GM12878 (cell line): Measurements from ENCODE around the gene PPIC. TPM values are rescaled to one million over a fixed set of nuclear protein-coding genes. Genes with fewer than 3 reads are reported as not detected.

Experiments
- SPI1 ChIP-seq: IDR thresholded peaks from 2 replicates; pipeline ENCODE4 v1.6.1; 2011; ENCODE audit warnings: low read depth, mild to moderate bottlenecking, low read length, moderate library complexity, borderline replicate concordance; ENCODE audit not compliant: insufficient read depth
- polyA plus RNA-seq, 11 experiments: library from polyadenylated mRNA; depleted of rRNA in 4 of 11; unstranded in 6 of 11; stranded (reverse) in 5 of 11; fragments of >200 nt; fragmentation: Nextera tagmentation in 4 of 11; fragmentation: Illumina TruSeq in 1 of 11; extraction: Ambion mirVana in 4 of 11; extraction: Trizol in 1 of 11; gene quantifications; 1 replicate in 1 of 11; 2 replicates in 10 of 11; pipeline versions ENCODE4 v1.2.1 to v1.2.3, GENCODE V29; 2011 to 2016; ENCODE audit warnings: inconsistent platforms in 2 of 11, missing spikeins in 2 of 11, low read depth in 1 of 11
- total RNA-seq, 4 experiments: library from RNA; depleted of rRNA in 3 of 4; stranded (reverse); fragments of >200 nt in 3 of 4; fragmentation: Illumina TruSeq in 1 of 4; extraction: Trizol in 1 of 4; gene quantifications; 2 replicates each; pipeline versions ENCODE4 v1.2.1 to v1.2.3, GENCODE V29; 2013 to 2021
- TF ChIP-seq, protein P1 (sequence below): IDR thresholded peaks from 2 replicates; pipeline ENCODE4 v1.6.1; 2012; ENCODE audit warnings: mild to moderate bottlenecking, low read depth, low read length
- TF ChIP-seq, protein P2 (sequence below): fragments of 450-650 bp; IDR thresholded peaks from 2 replicates; pipeline ENCODE4 v1.6.1; 2017; ENCODE audit warnings: mild to moderate bottlenecking, moderate library complexity
- TF ChIP-seq, protein P3 (sequence below): fragments of 450-650 bp; IDR thresholded peaks from 2 replicates; pipeline ENCODE4 v1.6.1; 2016; ENCODE audit warnings: mild to moderate bottlenecking

The PPIC gene
- total and polyA plus RNA-seq, 10 of the 15 experiments (the other 5 are each of a cell fraction or from before 2014, with no cell fraction given): 0.12 to 0.21 TPM; not detected in 8

DNA sequence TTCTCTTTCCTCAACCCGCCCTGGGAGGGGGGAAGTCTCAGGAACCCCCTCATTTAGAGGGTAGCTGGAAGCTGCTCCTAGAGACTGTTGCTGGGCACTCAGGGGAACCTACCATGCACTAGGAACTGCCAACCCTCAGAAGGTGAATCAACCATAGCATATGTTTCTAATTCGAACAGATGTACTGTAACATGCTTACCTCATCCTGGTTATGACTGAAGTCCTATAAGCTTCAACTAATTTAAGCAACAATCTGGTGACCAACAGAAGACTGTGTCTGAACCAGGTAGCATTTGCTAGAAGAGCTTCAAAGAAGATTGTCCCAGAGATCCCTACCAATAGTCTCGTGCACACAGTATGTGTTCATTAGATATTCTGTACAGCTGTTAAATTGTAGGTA, 46.8 kb upstream of the PPIC start (continued):
- TF ChIP-seq, protein P1, sequence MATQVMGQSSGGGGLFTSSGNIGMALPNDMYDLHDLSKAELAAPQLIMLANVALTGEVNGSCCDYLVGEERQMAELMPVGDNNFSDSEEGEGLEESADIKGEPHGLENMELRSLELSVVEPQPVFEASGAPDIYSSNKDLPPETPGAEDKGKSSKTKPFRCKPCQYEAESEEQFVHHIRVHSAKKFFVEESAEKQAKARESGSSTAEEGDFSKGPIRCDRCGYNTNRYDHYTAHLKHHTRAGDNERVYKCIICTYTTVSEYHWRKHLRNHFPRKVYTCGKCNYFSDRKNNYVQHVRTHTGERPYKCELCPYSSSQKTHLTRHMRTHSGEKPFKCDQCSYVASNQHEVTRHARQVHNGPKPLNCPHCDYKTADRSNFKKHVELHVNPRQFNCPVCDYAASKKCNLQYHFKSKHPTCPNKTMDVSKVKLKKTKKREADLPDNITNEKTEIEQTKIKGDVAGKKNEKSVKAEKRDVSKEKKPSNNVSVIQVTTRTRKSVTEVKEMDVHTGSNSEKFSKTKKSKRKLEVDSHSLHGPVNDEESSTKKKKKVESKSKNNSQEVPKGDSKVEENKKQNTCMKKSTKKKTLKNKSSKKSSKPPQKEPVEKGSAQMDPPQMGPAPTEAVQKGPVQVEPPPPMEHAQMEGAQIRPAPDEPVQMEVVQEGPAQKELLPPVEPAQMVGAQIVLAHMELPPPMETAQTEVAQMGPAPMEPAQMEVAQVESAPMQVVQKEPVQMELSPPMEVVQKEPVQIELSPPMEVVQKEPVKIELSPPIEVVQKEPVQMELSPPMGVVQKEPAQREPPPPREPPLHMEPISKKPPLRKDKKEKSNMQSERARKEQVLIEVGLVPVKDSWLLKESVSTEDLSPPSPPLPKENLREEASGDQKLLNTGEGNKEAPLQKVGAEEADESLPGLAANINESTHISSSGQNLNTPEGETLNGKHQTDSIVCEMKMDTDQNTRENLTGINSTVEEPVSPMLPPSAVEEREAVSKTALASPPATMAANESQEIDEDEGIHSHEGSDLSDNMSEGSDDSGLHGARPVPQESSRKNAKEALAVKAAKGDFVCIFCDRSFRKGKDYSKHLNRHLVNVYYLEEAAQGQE: no peak
- TF ChIP-seq, protein P2, sequence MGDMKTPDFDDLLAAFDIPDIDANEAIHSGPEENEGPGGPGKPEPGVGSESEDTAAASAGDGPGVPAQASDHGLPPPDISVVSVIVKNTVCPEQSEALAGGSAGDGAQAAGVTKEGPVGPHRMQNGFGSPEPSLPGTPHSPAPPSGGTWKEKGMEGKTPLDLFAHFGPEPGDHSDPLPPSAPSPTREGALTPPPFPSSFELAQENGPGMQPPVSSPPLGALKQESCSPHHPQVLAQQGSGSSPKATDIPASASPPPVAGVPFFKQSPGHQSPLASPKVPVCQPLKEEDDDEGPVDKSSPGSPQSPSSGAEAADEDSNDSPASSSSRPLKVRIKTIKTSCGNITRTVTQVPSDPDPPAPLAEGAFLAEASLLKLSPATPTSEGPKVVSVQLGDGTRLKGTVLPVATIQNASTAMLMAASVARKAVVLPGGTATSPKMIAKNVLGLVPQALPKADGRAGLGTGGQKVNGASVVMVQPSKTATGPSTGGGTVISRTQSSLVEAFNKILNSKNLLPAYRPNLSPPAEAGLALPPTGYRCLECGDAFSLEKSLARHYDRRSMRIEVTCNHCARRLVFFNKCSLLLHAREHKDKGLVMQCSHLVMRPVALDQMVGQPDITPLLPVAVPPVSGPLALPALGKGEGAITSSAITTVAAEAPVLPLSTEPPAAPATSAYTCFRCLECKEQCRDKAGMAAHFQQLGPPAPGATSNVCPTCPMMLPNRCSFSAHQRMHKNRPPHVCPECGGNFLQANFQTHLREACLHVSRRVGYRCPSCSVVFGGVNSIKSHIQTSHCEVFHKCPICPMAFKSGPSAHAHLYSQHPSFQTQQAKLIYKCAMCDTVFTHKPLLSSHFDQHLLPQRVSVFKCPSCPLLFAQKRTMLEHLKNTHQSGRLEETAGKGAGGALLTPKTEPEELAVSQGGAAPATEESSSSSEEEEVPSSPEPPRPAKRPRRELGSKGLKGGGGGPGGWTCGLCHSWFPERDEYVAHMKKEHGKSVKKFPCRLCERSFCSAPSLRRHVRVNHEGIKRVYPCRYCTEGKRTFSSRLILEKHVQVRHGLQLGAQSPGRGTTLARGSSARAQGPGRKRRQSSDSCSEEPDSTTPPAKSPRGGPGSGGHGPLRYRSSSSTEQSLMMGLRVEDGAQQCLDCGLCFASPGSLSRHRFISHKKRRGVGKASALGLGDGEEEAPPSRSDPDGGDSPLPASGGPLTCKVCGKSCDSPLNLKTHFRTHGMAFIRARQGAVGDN: no peak
- TF ChIP-seq SPI1: no peak
- TF ChIP-seq, protein P3, sequence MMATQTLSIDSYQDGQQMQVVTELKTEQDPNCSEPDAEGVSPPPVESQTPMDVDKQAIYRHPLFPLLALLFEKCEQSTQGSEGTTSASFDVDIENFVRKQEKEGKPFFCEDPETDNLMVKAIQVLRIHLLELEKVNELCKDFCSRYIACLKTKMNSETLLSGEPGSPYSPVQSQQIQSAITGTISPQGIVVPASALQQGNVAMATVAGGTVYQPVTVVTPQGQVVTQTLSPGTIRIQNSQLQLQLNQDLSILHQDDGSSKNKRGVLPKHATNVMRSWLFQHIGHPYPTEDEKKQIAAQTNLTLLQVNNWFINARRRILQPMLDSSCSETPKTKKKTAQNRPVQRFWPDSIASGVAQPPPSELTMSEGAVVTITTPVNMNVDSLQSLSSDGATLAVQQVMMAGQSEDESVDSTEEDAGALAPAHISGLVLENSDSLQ: no peak
